ENCODE data around the gene SLC39A7. TPM values are rescaled to one million over a fixed set of nuclear protein-coding genes. Genes with fewer than 3 reads are reported as not detected.

SLC39A7 gene
- total and polyA plus RNA-seq, 2 of the 13 experiments (the other 11 are each of a cell fraction or from before 2014, with no cell fraction given), result 142 to 229 TPM

- TF ChIP-seq ZNF609 (CRISPR knock-in tag; IDR thresholded peaks at IDR 0.05; ENCODE audit: borderline replicate concordance) (no peak), PITX1 (CRISPR knock-in tag; IDR thresholded peaks at IDR 0.05) (peak; percentile 48; the same call in 1 of the 2 replicates)
Measured at GRCh38 chr6:33190504-33191107, 10.1 kb upstream of the SLC39A7 start (continued).

DNA sequence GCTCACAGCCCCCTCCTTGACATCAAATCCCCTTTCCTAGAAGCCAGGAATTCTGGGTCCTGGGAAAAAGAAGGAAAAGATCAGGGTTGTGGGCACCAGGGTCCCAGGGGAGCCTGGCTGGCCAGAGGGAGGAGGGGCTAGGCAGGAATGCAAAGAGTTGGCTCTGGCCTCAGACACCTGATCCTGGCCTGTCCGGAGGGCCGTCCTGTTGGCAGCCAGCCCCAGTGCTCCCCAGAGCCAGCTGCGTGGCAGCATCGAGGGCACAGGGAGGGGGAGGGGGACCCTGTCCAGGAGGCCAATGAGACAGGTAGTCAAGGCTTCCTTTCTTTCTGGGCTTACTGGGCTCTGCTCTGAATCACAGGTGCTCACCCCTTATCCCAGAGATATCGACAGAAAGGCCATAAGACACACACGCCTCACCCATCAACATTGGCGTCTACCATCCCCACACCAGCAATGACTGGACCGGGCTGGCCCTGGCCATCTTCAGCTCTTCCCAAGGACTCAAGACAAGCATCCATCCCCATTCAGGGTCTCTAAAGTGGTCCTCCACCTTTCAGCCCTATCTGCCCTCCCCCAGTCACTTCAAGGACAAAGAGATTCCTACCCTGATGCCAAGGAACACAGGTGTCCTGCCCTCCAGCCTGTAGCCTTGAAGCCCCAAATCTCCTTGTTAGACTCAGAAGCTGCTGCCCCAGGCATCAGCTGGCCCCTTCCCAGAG is 9.1 kb upstream of the SLC39A7 start:
- no peak for FAIRE-seq
- POLR2A ChIA-PET, result interaction anchor here (0.8 to 1.6 kb wide), 2 partner anchors 8 to 17 kb away, joined by 4 to 5 read pairs; partner anchors contain the start of gene RING1
- H3K9ac ChIP-seq (ENCODE audit: insufficient read depth, low read depth, low read length), result no peak overlapping the region
- H3K79me2 ChIP-seq (ENCODE audit: insufficient read depth, low read length), result no peaks in the 10 kb centered on the region
- H3K36me3 ChIP-seq (replicated peaks in 1 of 2; ENCODE audit: control insufficient read depth in 1 of 2, insufficient read depth in 2 of 2, low read length in 2 of 2), result peaks cover 19 to 26% of the 10 kb centered on the region in 2 experiments
- H3K27me3 ChIP-seq (ENCODE audit: control insufficient read depth in 1 of 2, insufficient read depth in 2 of 2, low read length in 2 of 2), result peaks cover 0 to 15% of the 10 kb centered on the region in 2 experiments; a peak in 1 of 5 replicates
- H3K27ac ChIP-seq (ENCODE audit: extremely low read length, insufficient read depth, low read length), result no peak overlapping the region
- peaks cover 32% of the 10 kb centered on the region for H3K4me1 ChIP-seq (ENCODE audit: insufficient read depth, low read length)
- no TSS peak for BruUV-seq (replicated peaks)
- intact Hi-C loops (cut with micrococcal nuclease; ENCODE audit: unreplicated experiment), result no loop called here
- no peak overlapping the region for H2AFZ ChIP-seq (ENCODE audit: low read length)
- no peak for DNase-seq (ENCODE audit: low spot score)
- WGBS (ENCODE audit: low lambda C conversion rate), result 28% methylated on average over 8 of the region's 8 CpGs
- CTCF ChIA-PET (ENCODE audit: low intra/inter-chr PET ratio, low total read pairs), result no interaction called here
- peak; percentile 64 for ATAC-seq
- H3K4me2 ChIP-seq (ENCODE audit: low read depth, low read length), result peak overlapping the region; percentile 66
- no peaks in the 10 kb centered on the region for H3K9me3 ChIP-seq (ENCODE audit: low read length)
- no peaks in the 10 kb centered on the region; the same call in 1 of the 2 replicates for H4K20me1 ChIP-seq (ENCODE audit: insufficient read depth, low read length)
- H3K4me3 ChIP-seq (replicated peaks in 1 of 3; ENCODE audit: insufficient read depth in 1 of 3, low read depth in 2 of 3, low read length in 3 of 3), result no peak overlapping the region
- in situ Hi-C loops (cut with HindIII; ENCODE audit: extremely low pct_ligation_motif_present, low pct_unique_long_range_greater_than_20kb), result no loop called here
- TF ChIP-seq SIX4 (CRISPR knock-in tag; IDR thresholded peaks at IDR 0.05), result 0 out of 2 replicates have a peak, but pooled peaks have one; percentile 43
- no peak for TF ChIP-seq ZFP36L1 (CRISPR knock-in tag; IDR thresholded peaks at IDR 0.05)
- no peak for TF ChIP-seq NCOR1 (IDR thresholded peaks at IDR 0.05; ENCODE audit: borderline replicate concordance, low read length)
- TF ChIP-seq CHCHD3 (CRISPR knock-in tag; IDR thresholded peaks at IDR 0.05), result no peak
- no peak for TF ChIP-seq ZNF567 (CRISPR knock-in tag; IDR thresholded peaks at IDR 0.05; ENCODE audit: borderline replicate concordance)
- TF ChIP-seq SATB2 (CRISPR knock-in tag; IDR thresholded peaks at IDR 0.05), result no peak
- TF ChIP-seq GPBP1L1 (CRISPR knock-in tag; IDR thresholded peaks at IDR 0.05), result no peak
- TF ChIP-seq TEAD3 (CRISPR knock-in tag; optimal IDR thresholded peaks at IDR 0.05; ENCODE audit: borderline replicate concordance), result peak; percentile 89
- TF ChIP-seq ZXDC (CRISPR knock-in tag; IDR thresholded peaks at IDR 0.05), result peak; percentile 50; the same call in 1 of the 2 replicates
